HL-60 (cell line): ENCODE measurements around the gene MS4A4E.
A peak's percentile ranks its signal among the peaks of the same experiment; 100 is the strongest.

Experiments used
- GABPA ChIP-seq: IDR thresholded peaks from 2 replicates; pipeline ENCODE4 v1.6.1; 2012; ENCODE audit warnings: low read depth
- TF ChIP-seq, protein P1 (sequence below): IDR thresholded peaks from one replicate; pipeline ENCODE4 v1.5.1; 2011; ENCODE audit warnings: low read length, control low read depth, inconsistent platforms; ENCODE audit not compliant: insufficient read depth
- TF ChIP-seq, protein P2 (sequence below): IDR thresholded peaks from 2 replicates; pipeline ENCODE4 v1.6.1; 2012; ENCODE audit warnings: low read depth; ENCODE audit not compliant: insufficient replicate concordance

DNA sequence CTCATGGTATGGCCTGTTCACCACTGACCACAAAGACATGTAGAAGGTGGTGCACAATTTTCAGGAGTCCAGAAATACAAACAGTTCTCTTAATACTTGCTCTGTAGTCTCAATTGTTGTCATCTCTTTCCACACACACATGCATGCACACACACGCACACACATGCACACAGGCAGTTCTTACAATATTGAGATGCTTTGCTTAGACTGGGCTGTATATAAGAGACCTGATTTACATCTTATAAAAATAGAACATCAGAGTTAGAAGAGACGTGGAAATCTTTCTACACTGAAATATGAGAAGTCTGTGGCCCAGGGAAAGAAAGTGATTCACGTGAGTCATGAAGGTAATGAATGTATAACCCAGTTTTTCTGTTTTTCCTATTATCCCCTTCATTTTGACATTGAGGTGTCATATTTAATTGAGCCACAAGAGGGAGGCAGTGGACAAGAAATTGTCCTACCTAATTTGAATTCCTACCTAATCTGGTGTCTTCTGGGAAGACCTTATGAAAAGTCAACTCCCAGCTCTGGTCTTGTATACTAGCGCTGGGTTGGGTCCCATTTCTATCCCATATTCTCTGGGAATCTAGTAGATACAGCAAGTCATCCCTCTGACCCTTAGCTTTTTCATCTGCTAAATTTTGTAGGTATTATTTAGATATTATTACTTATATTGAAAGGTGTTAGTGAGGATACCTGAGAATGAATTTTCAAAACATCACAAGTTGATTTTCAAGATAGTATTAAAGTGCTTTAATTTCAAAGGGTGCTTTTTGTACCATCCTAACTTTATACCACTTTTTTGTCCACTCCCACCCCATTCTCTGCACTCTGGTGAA, 22.7 kb upstream of the MS4A4E start:
- no peak for TF ChIP-seq GABPA
- TF ChIP-seq, protein P1, sequence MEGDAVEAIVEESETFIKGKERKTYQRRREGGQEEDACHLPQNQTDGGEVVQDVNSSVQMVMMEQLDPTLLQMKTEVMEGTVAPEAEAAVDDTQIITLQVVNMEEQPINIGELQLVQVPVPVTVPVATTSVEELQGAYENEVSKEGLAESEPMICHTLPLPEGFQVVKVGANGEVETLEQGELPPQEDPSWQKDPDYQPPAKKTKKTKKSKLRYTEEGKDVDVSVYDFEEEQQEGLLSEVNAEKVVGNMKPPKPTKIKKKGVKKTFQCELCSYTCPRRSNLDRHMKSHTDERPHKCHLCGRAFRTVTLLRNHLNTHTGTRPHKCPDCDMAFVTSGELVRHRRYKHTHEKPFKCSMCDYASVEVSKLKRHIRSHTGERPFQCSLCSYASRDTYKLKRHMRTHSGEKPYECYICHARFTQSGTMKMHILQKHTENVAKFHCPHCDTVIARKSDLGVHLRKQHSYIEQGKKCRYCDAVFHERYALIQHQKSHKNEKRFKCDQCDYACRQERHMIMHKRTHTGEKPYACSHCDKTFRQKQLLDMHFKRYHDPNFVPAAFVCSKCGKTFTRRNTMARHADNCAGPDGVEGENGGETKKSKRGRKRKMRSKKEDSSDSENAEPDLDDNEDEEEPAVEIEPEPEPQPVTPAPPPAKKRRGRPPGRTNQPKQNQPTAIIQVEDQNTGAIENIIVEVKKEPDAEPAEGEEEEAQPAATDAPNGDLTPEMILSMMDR, result peak; percentile 33
- TF ChIP-seq, protein P2, sequence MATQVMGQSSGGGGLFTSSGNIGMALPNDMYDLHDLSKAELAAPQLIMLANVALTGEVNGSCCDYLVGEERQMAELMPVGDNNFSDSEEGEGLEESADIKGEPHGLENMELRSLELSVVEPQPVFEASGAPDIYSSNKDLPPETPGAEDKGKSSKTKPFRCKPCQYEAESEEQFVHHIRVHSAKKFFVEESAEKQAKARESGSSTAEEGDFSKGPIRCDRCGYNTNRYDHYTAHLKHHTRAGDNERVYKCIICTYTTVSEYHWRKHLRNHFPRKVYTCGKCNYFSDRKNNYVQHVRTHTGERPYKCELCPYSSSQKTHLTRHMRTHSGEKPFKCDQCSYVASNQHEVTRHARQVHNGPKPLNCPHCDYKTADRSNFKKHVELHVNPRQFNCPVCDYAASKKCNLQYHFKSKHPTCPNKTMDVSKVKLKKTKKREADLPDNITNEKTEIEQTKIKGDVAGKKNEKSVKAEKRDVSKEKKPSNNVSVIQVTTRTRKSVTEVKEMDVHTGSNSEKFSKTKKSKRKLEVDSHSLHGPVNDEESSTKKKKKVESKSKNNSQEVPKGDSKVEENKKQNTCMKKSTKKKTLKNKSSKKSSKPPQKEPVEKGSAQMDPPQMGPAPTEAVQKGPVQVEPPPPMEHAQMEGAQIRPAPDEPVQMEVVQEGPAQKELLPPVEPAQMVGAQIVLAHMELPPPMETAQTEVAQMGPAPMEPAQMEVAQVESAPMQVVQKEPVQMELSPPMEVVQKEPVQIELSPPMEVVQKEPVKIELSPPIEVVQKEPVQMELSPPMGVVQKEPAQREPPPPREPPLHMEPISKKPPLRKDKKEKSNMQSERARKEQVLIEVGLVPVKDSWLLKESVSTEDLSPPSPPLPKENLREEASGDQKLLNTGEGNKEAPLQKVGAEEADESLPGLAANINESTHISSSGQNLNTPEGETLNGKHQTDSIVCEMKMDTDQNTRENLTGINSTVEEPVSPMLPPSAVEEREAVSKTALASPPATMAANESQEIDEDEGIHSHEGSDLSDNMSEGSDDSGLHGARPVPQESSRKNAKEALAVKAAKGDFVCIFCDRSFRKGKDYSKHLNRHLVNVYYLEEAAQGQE, result no peak
